SU-DHL-6 (cell line): ENCODE measurements around the gene PACC1.

Experiments
- H2AFZ ChIP-seq: fragments of 200-600 bp; sonication (generic); 2 replicates; pipeline ENCODE4 v1.6.1; 2014; ENCODE audit warnings: low read depth, mild to moderate bottlenecking, moderate library complexity, mixed read lengths, antibody characterized with exemption, low read length; ENCODE audit not compliant: severe bottlenecking
- H3F3A ChIP-seq: fragments of 200-600 bp; shearing (Covaris generic); 2 replicates; pipeline ENCODE4 v1.6.0; 2016; ENCODE audit warnings: antibody characterized with exemption, mild to moderate bottlenecking; ENCODE audit not compliant: insufficient read depth
- H3K27ac ChIP-seq: fragments of 200-600 bp; sonication (generic); 2 replicates; pipeline ENCODE4 v1.5.1; 2016; ENCODE audit warnings: low read depth, mild to moderate bottlenecking, low read length, moderate library complexity, mixed read lengths
- H3K27me3 ChIP-seq: fragments of 200-600 bp; sonication (generic), shearing (Covaris generic); 2 replicates; pipeline ENCODE4 v1.6.0; 2014; ENCODE audit warnings: mild to moderate bottlenecking, low read length
- H3K36me3 ChIP-seq: fragments of 200-600 bp; sonication (generic); 2 replicates; pipeline ENCODE4 v1.6.1; 2014; ENCODE audit warnings: mild to moderate bottlenecking, low read length, mixed read lengths
- H3K4me2 ChIP-seq: fragments of 300-600, 200-600 bp; shearing (Covaris generic), sonication (generic); 2 replicates; pipeline ENCODE4 v1.6.0; 2014; ENCODE audit warnings: low read length, low read depth, mild to moderate bottlenecking; ENCODE audit not compliant: poor library complexity, severe bottlenecking
- H3K4me3 ChIP-seq: fragments of 200-600 bp; sonication (generic); 2 replicates; pipeline ENCODE4 v1.5.1; 2014; ENCODE audit warnings: antibody characterized with exemption, low read length, mild to moderate bottlenecking, mixed read lengths; ENCODE audit not compliant: insufficient read depth, poor library complexity, severe bottlenecking
- H3K79me2 ChIP-seq: fragments of 200-600 bp; sonication (generic); 2 replicates; pipeline ENCODE4 v1.6.1; 2014; ENCODE audit warnings: mild to moderate bottlenecking, low read length, moderate library complexity; ENCODE audit not compliant: insufficient read depth
- H3K9ac ChIP-seq: fragments of 200-600 bp; sonication (generic); 2 replicates; pipeline ENCODE4 v1.7.0; 2014; ENCODE audit warnings: mild to moderate bottlenecking, low read length
- H3K9me2 ChIP-seq: fragments of 200-600 bp; sonication (generic); replicated peaks from 2 replicates; pipeline ENCODE4 v1.6.1; 2014; ENCODE audit warnings: low read length; ENCODE audit not compliant: insufficient read depth
- H3K9me3 ChIP-seq: fragments of 200-600 bp; sonication (generic); 2 replicates; pipeline ENCODE4 v1.6.1; 2014; ENCODE audit warnings: low read length, mixed read lengths; ENCODE audit not compliant: insufficient read depth
- H4K20me1 ChIP-seq: fragments of 200-600 bp; sonication (generic); 2 replicates; pipeline ENCODE4 v1.6.1; 2014; ENCODE audit warnings: low read depth, mild to moderate bottlenecking, antibody characterized with exemption, low read length, moderate library complexity, mixed read lengths
- CTCF ChIP-seq: fragments of 200-600 bp; sonication (generic); IDR thresholded peaks from one replicate; pipeline ENCODE4 v1.5.1; 2017; ENCODE audit warnings: antibody characterized with exemption, mild to moderate bottlenecking, low read length, moderate library complexity; ENCODE audit not compliant: insufficient read depth, poor library complexity, severe bottlenecking
- EZH2phosphoT487 ChIP-seq: fragments of 200-600 bp; sonication (generic), shearing (Covaris generic); conservative IDR thresholded peaks from 2 replicates; pipeline ENCODE4 v1.6.1; 2018; ENCODE audit warnings: mild to moderate bottlenecking, antibody characterized with exemption, low read length, moderate library complexity, mixed read lengths

The PACC1 gene

GRCh38 chr1:212359794-212360479, 54.7 kb downstream of the PACC1 start:
- no peak overlapping the region for H3K4me2 ChIP-seq
- no peaks in the 10 kb centered on the region for H3K27me3 ChIP-seq
- H3K36me3 ChIP-seq = peaks cover 35% of the 10 kb centered on the region; the same call in 1 of the 2 replicates
- H3K4me3 ChIP-seq = no peak overlapping the region
- no peaks in the 10 kb centered on the region for H3K9me2 ChIP-seq
- H4K20me1 ChIP-seq = no peaks in the 10 kb centered on the region
- H3K9me3 ChIP-seq = no peaks in the 10 kb centered on the region
- H3F3A ChIP-seq = peaks cover 17% of the 10 kb centered on the region
- H2AFZ ChIP-seq = no peak overlapping the region
- no peak overlapping the region for H3K9ac ChIP-seq
- H3K79me2 ChIP-seq = no peaks in the 10 kb centered on the region
- H3K27ac ChIP-seq = no peak overlapping the region
- no peak for TF ChIP-seq EZH2phosphoT487
- TF ChIP-seq CTCF = no peak

- Histone ChIP-seq H3K27ac (no peak overlapping the region), H3K27me3 (no peaks in the 10 kb centered on the region), H3K9me3 (no peaks in the 10 kb centered on the region), H3K4me2 (no peak overlapping the region), H4K20me1 (no peaks in the 10 kb centered on the region), H3K4me3 (no peak overlapping the region), H3K9ac (no peak overlapping the region), H3F3A (peaks cover 20% of the 10 kb centered on the region), H3K9me2 (no peaks in the 10 kb centered on the region), H2AFZ (no peak overlapping the region), H3K36me3 (peaks cover 34% of the 10 kb centered on the region; the same call in 1 of the 2 replicates), H3K79me2 (no peaks in the 10 kb centered on the region)
- no peak for TF ChIP-seq EZH2phosphoT487
- TF ChIP-seq CTCF = no peak
These were observed 59.3 kb downstream of the PACC1 start for GRCh38 chr1:212355230-212355969.

GRCh38 chr1:212354464-212354863, 60.2 kb downstream of the PACC1 start:
- no peak overlapping the region for H2AFZ ChIP-seq
- peaks cover 23% of the 10 kb centered on the region for H3F3A ChIP-seq
- no peak overlapping the region for H3K27ac ChIP-seq
- H4K20me1 ChIP-seq = no peaks in the 10 kb centered on the region
- H3K4me3 ChIP-seq = no peak overlapping the region
- H3K27me3 ChIP-seq = no peaks in the 10 kb centered on the region
- H3K9me2 ChIP-seq = no peaks in the 10 kb centered on the region
- H3K9ac ChIP-seq = no peak overlapping the region
- no peak for TF ChIP-seq EZH2phosphoT487
- no peak for TF ChIP-seq CTCF
- peaks cover 34% of the 10 kb centered on the region; the same call in 1 of the 2 replicates for H3K36me3 ChIP-seq
- H3K9me3 ChIP-seq = no peaks in the 10 kb centered on the region
- no peaks in the 10 kb centered on the region for H3K79me2 ChIP-seq
- H3K4me2 ChIP-seq = no peak overlapping the region
